ENCODE data around the gene NPW.

- TF ChIP-seq CTCF (conservative IDR thresholded peaks at IDR 0.05; ENCODE audit: low read length) (no peak), EZH2phosphoT487 (IDR thresholded peaks at IDR 0.05; ENCODE audit: borderline replicate concordance, low read depth, low read length) (no peak)
These were observed 9.1 kb downstream of the NPW start for GRCh38 chr16:2028620-2029220.

Data from OCI-LY7 (cell line).